Activated CD8-positive, alpha-beta T cell treated with anti-CD3 and anti-CD28 coated beads for 36 hours (primary cell): Measurements from ENCODE around the gene IFRD2. TPM values are rescaled to one million over a fixed set of nuclear protein-coding genes. Genes with fewer than 3 reads are reported as not detected.

Experiments used
- ATAC-seq: fragments of 200-7000 bp; cut with Tn5 transposase; one replicate; pipeline ENCODE4 v1.10.0; 2021; ENCODE audit warnings: mild to moderate bottlenecking, moderate library complexity
- CTCF ChIA-PET: fragments of 350-600 bp; sonication (Branson Sonifier 250); formaldehyde crosslinking; loops from one replicate; lab custom pipeline; 2021; ENCODE audit warnings: antibody characterized with exemption; lab: Charles Lee
- POLR2A ChIA-PET: fragments of 350-600 bp; sonication (Branson Sonifier 250); formaldehyde crosslinking; loops from one replicate; lab custom pipeline; 2021; ENCODE audit warnings: antibody characterized with exemption; lab: Charles Lee
- DNase-seq: peaks from one replicate; pipeline ENCODE4 v3.0.0-alpha.2; 2020
- H3K27ac Mint-ChIP-seq: one replicate; pipeline ENCODE4 v1.8.0; 2021; ENCODE audit warnings: mild to moderate bottlenecking, mixed read lengths
- H3K27me3 Mint-ChIP-seq: one replicate; pipeline ENCODE4 v1.8.0; 2021; ENCODE audit warnings: mixed read lengths
- H3K36me3 Mint-ChIP-seq: one replicate; pipeline ENCODE4 v1.8.0; 2021; ENCODE audit warnings: low read depth, mixed read lengths
- H3K4me1 Mint-ChIP-seq: one replicate; pipeline ENCODE4 v1.8.0; 2021; ENCODE audit warnings: low read depth, mixed read lengths
- H3K4me3 Mint-ChIP-seq: one replicate; pipeline ENCODE4 v1.8.0; 2021; ENCODE audit warnings: mild to moderate bottlenecking, moderate library complexity, mixed read lengths
- H3K9me3 Mint-ChIP-seq: one replicate; pipeline ENCODE4 v1.8.0; 2021; ENCODE audit warnings: mixed read lengths
- intact Hi-C: fragments of 100-400 bp; cut with micrococcal nuclease; formaldehyde crosslinking; loops from one replicate; pipeline ENCODE4 v1.10.0; 2022
- total RNA-seq, 2 experiments: library from RNA; stranded (reverse); gene quantifications; one replicate each; pipeline ENCODE4 v1.2.3, GENCODE V29; 2021
- TF ChIP-seq, protein P1 (sequence below): fragments of 200-600 bp; IDR thresholded peaks from one replicate; pipeline ENCODE4 v1.8.0; 2022; ENCODE audit warnings: antibody characterized with exemption, mild to moderate bottlenecking

Gene IFRD2
- total RNA-seq, 2 experiments from 2014 or later: 132 to 133 TPM

GRCh38 chr3:50299929-50300680, 7.9 kb upstream of the IFRD2 start:
- CTCF ChIA-PET: interaction anchor here (0.8 to 1.9 kb wide), 14 partner anchors 9 to 105 kb away, joined by 3 to 8 read pairs (median 4); partner anchors contain the start of genes LSMEM2, RASSF1 and TUSC2
- no peak for ATAC-seq
- POLR2A ChIA-PET: interaction anchor here (0.6 to 3.1 kb wide), 11 partner anchors 10 to 370 kb away, joined by 3 to 14 read pairs (median 3); partner anchors contain the start of genes CYB561D2, MON1A, NPRL2 and RASSF1
- peak; percentile 42 for DNase-seq
- intact Hi-C loops: no loop called here
- peaks cover 1% of the 10 kb centered on the region for H3K36me3 Mint-ChIP-seq
- TF ChIP-seq, protein P1, sequence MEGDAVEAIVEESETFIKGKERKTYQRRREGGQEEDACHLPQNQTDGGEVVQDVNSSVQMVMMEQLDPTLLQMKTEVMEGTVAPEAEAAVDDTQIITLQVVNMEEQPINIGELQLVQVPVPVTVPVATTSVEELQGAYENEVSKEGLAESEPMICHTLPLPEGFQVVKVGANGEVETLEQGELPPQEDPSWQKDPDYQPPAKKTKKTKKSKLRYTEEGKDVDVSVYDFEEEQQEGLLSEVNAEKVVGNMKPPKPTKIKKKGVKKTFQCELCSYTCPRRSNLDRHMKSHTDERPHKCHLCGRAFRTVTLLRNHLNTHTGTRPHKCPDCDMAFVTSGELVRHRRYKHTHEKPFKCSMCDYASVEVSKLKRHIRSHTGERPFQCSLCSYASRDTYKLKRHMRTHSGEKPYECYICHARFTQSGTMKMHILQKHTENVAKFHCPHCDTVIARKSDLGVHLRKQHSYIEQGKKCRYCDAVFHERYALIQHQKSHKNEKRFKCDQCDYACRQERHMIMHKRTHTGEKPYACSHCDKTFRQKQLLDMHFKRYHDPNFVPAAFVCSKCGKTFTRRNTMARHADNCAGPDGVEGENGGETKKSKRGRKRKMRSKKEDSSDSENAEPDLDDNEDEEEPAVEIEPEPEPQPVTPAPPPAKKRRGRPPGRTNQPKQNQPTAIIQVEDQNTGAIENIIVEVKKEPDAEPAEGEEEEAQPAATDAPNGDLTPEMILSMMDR: no peak
- peak overlapping the region; percentile 98 for H3K27ac Mint-ChIP-seq
- peak overlapping the region; percentile 99 for H3K4me3 Mint-ChIP-seq
- H3K27me3 Mint-ChIP-seq: no peaks in the 10 kb centered on the region
- H3K4me1 Mint-ChIP-seq: peaks cover 23% of the 10 kb centered on the region
- H3K9me3 Mint-ChIP-seq: no peaks in the 10 kb centered on the region

GRCh38 chr3:50299638-50299928, 7.4 kb upstream of the IFRD2 start:
- TF ChIP-seq, protein P1: no peak
- CTCF ChIA-PET: interaction anchor here (0.8 to 1.9 kb wide), 15 partner anchors 9 to 105 kb away, joined by 3 to 8 read pairs (median 4); partner anchors contain the start of genes LSMEM2, RASSF1 and TUSC2
- H3K27me3 Mint-ChIP-seq: no peaks in the 10 kb centered on the region
- H3K36me3 Mint-ChIP-seq: peaks cover 1% of the 10 kb centered on the region
- POLR2A ChIA-PET: interaction anchor here (0.6 to 3.1 kb wide), 15 partner anchors 10 to 370 kb away, joined by 3 to 14 read pairs (median 3); partner anchors contain the start of genes CYB561D2, LSMEM2, MON1A and NPRL2
- peaks cover 19% of the 10 kb centered on the region for H3K4me1 Mint-ChIP-seq
- ATAC-seq (no peak), DNase-seq (no peak)
- H3K4me3 Mint-ChIP-seq: peak overlapping the region; percentile 99
- peak overlapping the region; percentile 98 for H3K27ac Mint-ChIP-seq
- intact Hi-C loops: no loop called here
- H3K9me3 Mint-ChIP-seq: no peaks in the 10 kb centered on the region

GRCh38 chr3:50298836-50299637, 6.8 kb upstream of the IFRD2 start, which contains the start of the genes HYAL3 and NAA80:
TSS of gene HYAL3 (minus strand) at chr3:50299405. CDS start at chr3:50295602, 3,803 bp downstream.
TSS of gene NAA80 (minus strand) at chr3:50299405. CDS start at chr3:50297463, 1,942 bp downstream.
- ChIA-PET CTCF (interaction anchor here (0.8 to 1.9 kb wide), 18 partner anchors 9 to 104 kb away, joined by 3 to 8 read pairs (median 4); partner anchors contain the start of genes LSMEM2, RASSF1 and TUSC2), POLR2A (interaction anchor here (0.6 to 3.1 kb wide), 18 partner anchors 9 to 269 kb away, joined by 3 to 14 read pairs (median 4); partner anchors contain the start of genes CYB561D2, LSMEM2, NPRL2 and RASSF1)
- Mint-ChIP-seq H3K4me3 (peak within 1 kb of the TSS; percentile 99), H3K4me1 (peaks cover 17% of the 10 kb centered on the region), H3K36me3 (peaks cover 1% of the 10 kb centered on the region), H3K27ac (peak within 1 kb of the TSS; percentile 98), H3K9me3 (no peaks in the 10 kb centered on the region), H3K27me3 (no peaks in the 10 kb centered on the region)
- TF ChIP-seq, protein P1: peak; percentile 65
- DNase-seq: peak; percentile 100
- ATAC-seq: peak; percentile 92
- intact Hi-C loops: no loop called here

GRCh38 chr3:50297896-50298725, 5.9 kb upstream of the IFRD2 start:
- TF ChIP-seq, protein P1: no peak
- peak overlapping the region; percentile 99 for H3K4me3 Mint-ChIP-seq
- CTCF ChIA-PET: interaction anchor here (0.6 to 1.9 kb wide), 9 partner anchors 9 to 55 kb away, joined by 3 to 8 read pairs (median 4); partner anchors contain the start of genes LSMEM2 and TUSC2
- H3K27ac Mint-ChIP-seq: peak overlapping the region; percentile 98
- DNase-seq (no peak), ATAC-seq (no peak)
- H3K27me3 Mint-ChIP-seq: no peaks in the 10 kb centered on the region
- intact Hi-C loops: no loop called here
- peaks cover 1% of the 10 kb centered on the region for H3K36me3 Mint-ChIP-seq
- H3K4me1 Mint-ChIP-seq: peaks cover 17% of the 10 kb centered on the region
- POLR2A ChIA-PET: interaction anchor here (0.9 to 3.1 kb wide), 13 partner anchors 8 to 61 kb away, joined by 3 to 14 read pairs (median 6); partner anchors contain the start of genes CYB561D2, LSMEM2, NPRL2 and RASSF1
- H3K9me3 Mint-ChIP-seq: no peaks in the 10 kb centered on the region
